Osteocyte (in vitro differentiated cells): ENCODE results near the gene ZNF423. TPM values are rescaled to one million over a fixed set of nuclear protein-coding genes. Genes with fewer than 3 reads are reported as not detected.
A peak's percentile ranks its signal among the peaks of the same experiment; 100 is the strongest.

Experiments used
- DNase-seq: peaks from one replicate; pipeline ENCODE4 v3.0.0; 2021; ENCODE audit warnings: mixed read lengths; ENCODE audit not compliant: unreplicated experiment; ENCODE audit errors: extremely low spot score
- H3K27ac Mint-ChIP-seq: one replicate; pipeline ENCODE4 v1.8.0; 2021; ENCODE audit warnings: mild to moderate bottlenecking, mixed read lengths; ENCODE audit not compliant: unreplicated experiment
- H3K27me3 Mint-ChIP-seq: one replicate; pipeline ENCODE4 v1.8.0; 2021; ENCODE audit warnings: mixed read lengths; ENCODE audit not compliant: unreplicated experiment
- H3K36me3 Mint-ChIP-seq: one replicate; pipeline ENCODE4 v1.8.0; 2021; ENCODE audit warnings: mixed read lengths; ENCODE audit not compliant: unreplicated experiment
- H3K4me1 Mint-ChIP-seq: one replicate; pipeline ENCODE4 v1.8.0; 2021; ENCODE audit warnings: mixed read lengths; ENCODE audit not compliant: unreplicated experiment
- H3K4me3 Mint-ChIP-seq: one replicate; pipeline ENCODE4 v1.8.0; 2021; ENCODE audit warnings: mild to moderate bottlenecking, moderate library complexity, mixed read lengths; ENCODE audit not compliant: unreplicated experiment
- H3K9me3 Mint-ChIP-seq: one replicate; pipeline ENCODE4 v1.8.0; 2021; ENCODE audit warnings: mixed read lengths; ENCODE audit not compliant: unreplicated experiment
- CTCF ChIP-seq: fragments of 200-600 bp; sonication (generic); IDR thresholded peaks from 2 replicates; pipeline ENCODE4 v1.5.0; 2021; ENCODE audit warnings: antibody characterized with exemption, mild to moderate bottlenecking, moderate library complexity
- total RNA-seq: library from RNA; stranded (reverse); gene quantifications from 2 replicates; pipeline ENCODE4 v1.2.1, GENCODE V29; 2021

The ZNF423 gene
- total RNA-seq, 1 donor from 2014 or later = 25.1 TPM

- no peak for TF ChIP-seq CTCF
- no peak overlapping the region for H3K4me3 Mint-ChIP-seq
- H3K9me3 Mint-ChIP-seq = no peaks in the 10 kb centered on the region
- H3K4me1 Mint-ChIP-seq = peaks cover 24% of the 10 kb centered on the region
- H3K27me3 Mint-ChIP-seq = no peaks in the 10 kb centered on the region
- DNase-seq = no peak
- H3K27ac Mint-ChIP-seq = peak overlapping the region; percentile 18
- H3K36me3 Mint-ChIP-seq = no peaks in the 10 kb centered on the region
Measured at GRCh38 chr16:49789616-49790015, 66.3 kb downstream of the ZNF423 start.

- H3K9me3 Mint-ChIP-seq = no peaks in the 10 kb centered on the region
- H3K27ac Mint-ChIP-seq = peak overlapping the region; percentile 83
- H3K36me3 Mint-ChIP-seq = no peaks in the 10 kb centered on the region
- H3K4me1 Mint-ChIP-seq = peaks cover 24% of the 10 kb centered on the region
- no peaks in the 10 kb centered on the region for H3K27me3 Mint-ChIP-seq
- no peak overlapping the region for H3K4me3 Mint-ChIP-seq
- no peak for DNase-seq
- TF ChIP-seq CTCF = no peak
Measured at GRCh38 chr16:49788986-49789385, 66.9 kb downstream of the ZNF423 start.

GRCh38 chr16:49788572-49788971 is 67.3 kb downstream of the ZNF423 start:
- Mint-ChIP-seq H3K9me3 (no peaks in the 10 kb centered on the region), H3K27me3 (no peaks in the 10 kb centered on the region), H3K27ac (peak overlapping the region; percentile 83), H3K4me1 (peaks cover 24% of the 10 kb centered on the region), H3K4me3 (no peak overlapping the region), H3K36me3 (no peaks in the 10 kb centered on the region)
- no peak for DNase-seq
- TF ChIP-seq CTCF = no peak

- H3K27me3 Mint-ChIP-seq = no peaks in the 10 kb centered on the region
- H3K9me3 Mint-ChIP-seq = no peaks in the 10 kb centered on the region
- no peak overlapping the region for H3K4me3 Mint-ChIP-seq
- H3K27ac Mint-ChIP-seq = no peak overlapping the region
- no peak for TF ChIP-seq CTCF
- no peaks in the 10 kb centered on the region for H3K36me3 Mint-ChIP-seq
- no peak for DNase-seq
- peaks cover 24% of the 10 kb centered on the region for H3K4me1 Mint-ChIP-seq
Measured at GRCh38 chr16:49786926-49787557, 68.9 kb downstream of the ZNF423 start.

- peaks cover 27% of the 10 kb centered on the region for H3K4me1 Mint-ChIP-seq
- H3K36me3 Mint-ChIP-seq = no peaks in the 10 kb centered on the region
- no peaks in the 10 kb centered on the region for H3K9me3 Mint-ChIP-seq
- H3K4me3 Mint-ChIP-seq = no peak overlapping the region
- TF ChIP-seq CTCF = no peak
- no peak for DNase-seq
- no peaks in the 10 kb centered on the region for H3K27me3 Mint-ChIP-seq
- no peak overlapping the region for H3K27ac Mint-ChIP-seq
Measured at GRCh38 chr16:49785970-49786369, 69.9 kb downstream of the ZNF423 start.
